ENCODE results near the gene KRTAP10-4.
"Not testable (repeated sequence)": the region's sequence is repeated elsewhere in the genome, so short reads cannot be mapped to it uniquely, and the experiment has no call there.

The KRTAP10-4 gene, protein sequence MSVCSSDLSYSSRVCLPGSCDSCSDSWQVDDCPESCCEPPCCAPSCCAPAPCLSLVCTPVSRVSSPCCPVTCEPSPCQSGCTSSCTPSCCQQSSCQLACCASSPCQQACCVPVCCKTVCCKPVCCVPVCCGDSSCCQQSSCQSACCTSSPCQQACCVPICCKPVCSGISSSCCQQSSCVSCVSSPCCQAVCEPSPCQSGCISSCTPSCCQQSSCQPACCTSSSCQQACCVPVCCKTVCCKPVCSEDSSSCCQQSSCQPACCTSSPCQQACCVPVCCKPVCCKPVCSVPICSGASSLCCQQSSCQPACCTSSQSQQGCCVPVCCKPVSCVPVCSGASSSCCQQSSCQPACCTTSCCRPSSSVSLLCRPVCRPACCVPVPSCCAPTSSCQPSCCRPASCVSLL

DNA sequence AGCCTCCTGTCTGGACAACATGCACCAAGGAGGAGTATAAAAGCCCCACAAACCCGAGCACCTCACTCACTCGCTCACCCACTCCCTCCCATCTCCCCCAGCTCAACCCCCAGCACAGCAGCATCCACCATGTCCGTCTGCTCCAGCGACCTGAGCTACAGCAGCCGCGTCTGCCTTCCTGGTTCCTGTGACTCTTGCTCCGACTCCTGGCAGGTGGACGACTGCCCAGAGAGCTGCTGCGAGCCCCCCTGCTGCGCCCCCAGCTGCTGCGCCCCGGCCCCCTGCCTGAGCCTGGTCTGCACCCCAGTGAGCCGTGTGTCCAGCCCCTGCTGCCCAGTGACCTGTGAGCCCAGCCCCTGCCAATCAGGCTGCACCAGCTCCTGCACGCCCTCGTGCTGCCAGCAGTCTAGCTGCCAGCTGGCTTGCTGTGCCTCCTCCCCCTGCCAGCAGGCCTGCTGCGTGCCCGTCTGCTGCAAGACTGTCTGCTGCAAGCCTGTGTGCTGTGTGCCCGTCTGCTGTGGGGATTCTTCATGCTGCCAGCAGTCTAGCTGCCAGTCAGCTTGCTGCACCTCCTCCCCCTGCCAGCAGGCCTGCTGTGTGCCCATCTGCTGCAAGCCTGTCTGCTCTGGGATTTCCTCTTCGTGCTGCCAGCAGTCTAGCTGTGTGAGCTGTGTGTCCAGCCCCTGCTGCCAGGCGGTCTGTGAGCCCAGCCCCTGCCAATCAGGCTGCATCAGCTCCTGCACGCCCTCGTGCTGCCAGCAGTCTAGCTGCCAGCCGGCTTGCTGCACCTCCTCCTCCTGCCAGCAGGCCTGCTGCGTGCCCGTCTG lies at the start of gene KRTAP10-4:
Gene KRTAP10-4 (plus strand): TSS at position 100 of the 827 bp plus-strand sequence. CDS start 30 bp downstream, at position 130.
- not testable (repeated sequence) for DNase-seq

DNA sequence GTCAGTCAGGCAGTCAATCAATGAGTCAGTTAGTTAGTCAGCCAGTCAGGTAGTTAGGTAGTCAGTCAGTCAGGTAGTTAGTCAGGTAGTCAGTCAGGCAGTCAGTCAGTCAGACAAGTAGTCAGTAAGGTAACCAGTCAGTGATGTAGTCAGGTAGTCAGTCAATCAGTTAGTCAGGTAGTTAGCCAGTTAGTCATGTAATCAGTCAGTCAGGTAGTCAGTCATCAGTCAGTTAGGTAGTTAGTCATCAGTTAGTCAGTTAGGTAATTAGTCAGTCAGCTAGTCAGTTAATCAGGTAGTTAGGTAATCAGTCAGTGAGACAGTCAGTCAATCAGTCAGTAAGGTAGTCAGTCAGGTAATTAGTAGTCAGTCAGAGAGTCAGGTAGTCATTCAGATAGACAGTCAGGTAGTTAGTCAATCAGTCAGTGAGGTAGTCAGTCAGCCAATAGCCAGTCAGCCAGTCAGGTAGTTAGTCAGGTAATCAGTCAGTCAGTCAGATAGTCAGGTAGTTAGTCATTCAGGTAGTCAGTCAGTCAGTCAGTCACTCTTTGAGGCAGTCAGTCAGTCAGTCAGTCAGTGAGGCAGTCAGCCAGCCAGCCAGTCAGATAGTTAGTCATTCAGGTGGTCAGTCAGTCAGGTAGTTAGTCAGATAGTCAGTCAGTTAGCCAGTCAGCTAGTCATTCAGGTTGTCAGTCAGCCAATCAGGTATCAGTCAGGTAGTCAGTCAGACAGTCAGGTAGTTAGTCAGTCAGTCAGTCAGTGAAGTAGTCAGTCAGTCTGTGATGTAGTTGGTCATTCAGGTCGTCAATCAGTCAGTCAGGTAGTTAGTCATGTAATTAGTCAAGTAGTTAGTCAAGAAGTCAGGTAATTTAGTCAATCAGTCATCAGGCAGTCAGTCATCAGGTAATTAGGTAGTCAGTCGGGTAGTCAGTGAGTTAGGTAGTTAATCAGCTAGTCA lies 48.8 kb upstream of the KRTAP10-4 start:
- no peak for DNase-seq

DNA sequence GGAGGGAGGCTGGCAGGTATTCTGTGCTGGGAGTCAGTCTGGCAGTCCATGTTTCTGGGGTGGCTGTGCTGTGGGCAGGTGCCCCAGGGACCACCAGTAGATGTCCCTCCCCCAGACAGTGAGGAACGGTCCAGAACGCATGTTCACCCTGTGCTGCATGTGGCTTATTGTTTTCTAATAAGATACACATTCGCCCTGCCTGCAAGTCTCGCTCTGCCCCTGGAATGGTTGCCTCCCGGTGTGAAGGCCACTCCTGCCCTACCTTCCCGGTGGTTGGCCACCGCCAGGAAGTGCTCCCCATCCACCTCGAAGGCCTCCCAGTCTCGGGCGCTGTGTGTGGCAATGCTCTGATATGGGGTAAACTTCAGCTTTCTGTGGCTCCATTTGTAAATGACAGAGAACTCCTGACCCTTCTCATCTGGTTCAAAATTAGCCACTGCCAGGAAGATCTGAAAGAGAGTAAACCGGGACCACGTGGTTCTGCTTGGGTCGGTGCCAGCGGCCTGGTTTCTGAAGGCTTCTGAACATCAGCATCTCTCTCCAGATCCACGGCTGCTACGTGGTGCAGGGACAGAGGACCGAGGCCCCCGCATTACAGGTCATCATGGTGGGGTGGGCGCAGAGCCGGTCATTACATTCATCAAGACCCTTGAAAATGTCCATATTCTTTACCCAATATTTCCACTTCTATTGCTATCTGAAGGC lies 48.0 kb upstream of the KRTAP10-4 start:
- DNase-seq: no peak

DNA sequence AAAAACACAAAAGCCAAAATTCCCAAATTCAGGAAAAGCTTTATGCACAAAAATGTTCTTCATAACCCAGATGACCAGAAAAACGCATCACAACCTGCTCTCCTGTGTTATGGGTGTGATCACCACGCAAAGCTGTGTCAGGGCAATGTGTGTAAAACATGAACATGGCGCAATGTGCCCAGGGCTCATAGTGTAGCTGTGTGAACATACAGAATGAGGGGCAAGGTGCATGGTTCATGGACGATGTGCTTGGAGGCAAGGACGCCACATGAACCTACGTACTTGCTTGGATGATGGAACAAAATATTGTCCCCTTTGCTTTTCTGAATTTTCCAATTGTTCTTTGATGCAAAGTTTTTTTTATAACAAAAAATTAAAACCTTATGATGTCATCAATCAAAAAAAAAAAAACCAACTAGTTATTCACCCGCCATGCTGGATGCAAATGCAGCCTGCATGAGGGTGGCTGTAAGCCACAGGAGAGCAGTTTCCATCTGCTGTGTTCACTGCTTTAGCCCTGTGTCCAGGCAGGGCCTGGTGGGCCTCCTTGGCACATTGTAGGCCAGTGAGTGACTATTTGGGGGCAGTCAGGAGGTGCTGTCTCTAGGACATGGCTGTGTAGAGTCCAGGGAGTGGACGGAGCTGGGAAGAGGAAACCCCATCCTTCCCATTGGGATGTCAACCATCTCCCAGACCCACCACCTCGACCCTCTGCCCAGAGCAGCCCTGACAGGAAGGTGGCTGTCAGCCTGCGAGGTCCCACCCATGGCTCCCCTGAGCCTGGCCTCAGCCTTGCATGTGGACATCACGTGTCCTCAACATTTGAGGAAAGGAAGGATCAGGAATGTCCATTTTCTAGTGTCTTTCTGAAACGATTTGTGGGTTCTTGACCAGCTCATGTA lies 47.2 kb upstream of the KRTAP10-4 start:
- no peak for DNase-seq

DNA sequence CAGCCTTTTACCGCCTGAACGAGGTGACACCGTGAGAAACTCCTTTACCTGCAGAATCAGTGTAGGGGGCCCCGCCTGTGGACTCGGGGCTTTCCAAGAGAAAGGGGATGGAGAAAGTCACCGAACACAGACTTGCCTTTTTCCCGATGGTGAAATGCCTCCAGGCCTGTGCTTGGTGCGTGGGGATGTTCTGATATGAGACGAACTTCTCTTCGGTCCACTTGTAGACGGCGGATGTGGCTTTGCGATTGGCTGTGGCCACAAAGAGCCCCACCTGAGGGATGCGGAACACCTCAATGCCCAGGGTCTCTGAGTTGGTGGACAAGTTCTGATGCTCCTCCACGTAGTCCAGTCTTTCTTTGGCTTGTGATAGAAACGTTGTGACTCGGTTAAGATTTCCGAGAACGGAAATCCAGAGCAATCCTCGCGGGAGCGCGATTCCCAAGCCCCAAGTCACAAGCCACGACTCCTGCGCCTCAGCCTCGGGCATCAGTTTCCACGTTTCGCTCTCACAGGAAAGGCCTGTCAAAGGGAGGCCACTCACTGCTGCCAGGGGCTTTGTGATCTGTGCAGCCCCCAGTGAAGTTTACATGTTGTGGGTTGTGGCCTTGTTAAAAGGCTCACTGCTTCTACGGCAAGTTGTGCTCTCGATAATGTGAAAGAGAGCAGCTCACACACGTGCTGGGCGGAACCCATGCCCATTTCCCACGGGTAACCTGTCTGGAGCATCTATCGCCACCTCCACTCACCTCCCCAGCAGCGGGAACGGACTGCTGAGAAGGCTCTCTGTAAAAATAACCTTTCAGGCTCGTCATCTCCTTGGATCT lies 46.2 kb upstream of the KRTAP10-4 start:
- no peak for DNase-seq

DNA sequence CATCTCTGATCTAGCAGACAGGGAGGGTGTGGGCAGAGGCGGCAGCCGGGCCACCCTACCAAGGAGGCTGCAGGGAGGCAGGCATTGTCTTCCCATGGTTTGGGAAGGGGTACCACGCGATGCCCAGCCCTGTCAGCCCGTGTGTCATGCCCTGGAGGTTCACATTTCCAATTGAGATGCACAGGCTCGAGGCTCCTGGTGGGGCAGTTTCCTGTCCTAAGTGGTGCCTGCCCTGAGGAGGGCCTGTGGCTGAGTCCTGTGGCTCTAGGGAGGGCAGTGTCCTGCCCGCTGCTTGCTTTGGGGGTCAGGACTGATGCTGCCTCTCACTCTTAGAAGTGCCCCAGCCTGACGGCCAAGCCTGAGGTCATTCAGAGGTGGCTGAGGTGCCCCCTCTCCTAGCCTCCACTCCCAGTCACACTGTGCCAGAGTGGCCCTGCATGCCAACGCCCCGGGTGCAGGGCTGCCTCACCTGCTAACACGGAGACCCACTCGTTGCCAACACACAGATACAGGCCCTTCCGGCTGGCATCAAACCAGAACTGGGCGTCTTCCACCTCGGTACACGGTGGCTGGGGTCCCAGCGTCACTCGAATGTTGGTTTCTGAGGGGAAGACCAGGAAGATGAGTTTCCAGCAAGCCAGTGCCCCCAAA lies 45.4 kb upstream of the KRTAP10-4 start:
- no peak for DNase-seq

DNA sequence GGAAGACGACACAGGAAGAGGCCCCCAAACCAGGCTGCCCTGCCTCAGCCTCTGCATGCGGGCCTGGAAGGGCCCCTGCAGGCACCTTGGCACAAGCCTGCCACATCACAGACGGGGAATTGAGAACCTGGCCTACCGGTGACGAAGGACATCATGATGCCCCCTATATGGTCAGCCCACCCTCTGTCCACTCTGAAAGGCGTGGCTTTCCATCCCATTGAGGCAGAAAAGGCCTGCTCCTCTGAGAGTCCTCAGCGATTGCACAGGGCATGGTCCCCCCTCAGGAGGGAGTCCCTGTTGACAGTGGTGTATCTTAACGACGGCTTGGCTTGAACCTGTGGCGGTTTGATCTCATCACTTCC lies 44.9 kb upstream of the KRTAP10-4 start:
- DNase-seq: no peak

DNA sequence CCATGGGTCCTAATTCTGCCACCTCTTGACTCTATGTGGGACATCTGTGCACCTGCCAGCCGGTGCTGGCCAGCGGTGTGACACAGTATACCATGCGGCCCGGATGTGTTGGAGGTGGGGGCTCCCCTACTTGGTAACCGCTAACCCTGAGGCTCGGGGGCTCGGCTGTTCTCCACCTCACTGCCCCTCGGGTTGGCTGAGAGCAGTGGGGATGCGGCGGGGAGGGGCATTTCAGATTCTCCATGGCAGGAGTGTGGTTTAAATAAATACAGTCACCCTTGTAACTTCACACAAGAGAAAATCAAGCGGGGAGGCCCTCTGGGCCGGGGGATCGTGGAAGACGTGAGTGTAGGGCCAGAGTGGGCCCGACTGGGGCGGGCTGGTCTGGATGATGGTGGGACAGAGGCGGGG lies 44.5 kb upstream of the KRTAP10-4 start:
- DNase-seq: no peak

DNA sequence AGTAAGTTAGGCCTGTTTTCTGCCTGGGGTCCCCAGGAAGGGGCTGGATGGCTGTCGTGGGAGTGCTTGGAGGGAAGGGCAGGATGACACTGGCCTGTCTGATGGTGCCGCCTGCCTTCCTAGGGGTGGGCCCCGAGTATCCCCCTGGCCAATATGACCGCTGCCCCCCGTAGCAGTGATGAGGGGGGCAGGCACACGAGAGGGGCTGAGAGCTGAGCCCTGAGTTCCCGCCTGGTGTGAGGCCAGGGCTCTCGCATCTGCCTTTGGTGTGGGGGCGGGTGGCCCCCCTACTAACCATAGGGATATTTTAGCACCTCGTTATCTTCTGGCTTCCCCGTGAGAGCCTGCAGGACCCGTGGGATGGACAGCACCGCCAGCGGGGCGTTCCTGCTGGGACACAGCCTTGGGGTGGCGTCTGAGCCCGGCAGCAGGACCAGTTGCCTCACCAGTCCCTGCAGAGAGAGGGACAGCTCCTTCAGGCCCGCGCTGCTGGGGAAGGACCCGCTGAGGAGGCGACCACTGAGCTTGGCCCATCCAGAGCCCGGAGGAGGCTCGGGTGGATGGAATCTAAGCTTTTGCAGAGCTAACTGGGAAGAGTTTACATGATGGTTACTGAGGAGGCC lies 43.9 kb upstream of the KRTAP10-4 start:
- DNase-seq: no peak

DNA sequence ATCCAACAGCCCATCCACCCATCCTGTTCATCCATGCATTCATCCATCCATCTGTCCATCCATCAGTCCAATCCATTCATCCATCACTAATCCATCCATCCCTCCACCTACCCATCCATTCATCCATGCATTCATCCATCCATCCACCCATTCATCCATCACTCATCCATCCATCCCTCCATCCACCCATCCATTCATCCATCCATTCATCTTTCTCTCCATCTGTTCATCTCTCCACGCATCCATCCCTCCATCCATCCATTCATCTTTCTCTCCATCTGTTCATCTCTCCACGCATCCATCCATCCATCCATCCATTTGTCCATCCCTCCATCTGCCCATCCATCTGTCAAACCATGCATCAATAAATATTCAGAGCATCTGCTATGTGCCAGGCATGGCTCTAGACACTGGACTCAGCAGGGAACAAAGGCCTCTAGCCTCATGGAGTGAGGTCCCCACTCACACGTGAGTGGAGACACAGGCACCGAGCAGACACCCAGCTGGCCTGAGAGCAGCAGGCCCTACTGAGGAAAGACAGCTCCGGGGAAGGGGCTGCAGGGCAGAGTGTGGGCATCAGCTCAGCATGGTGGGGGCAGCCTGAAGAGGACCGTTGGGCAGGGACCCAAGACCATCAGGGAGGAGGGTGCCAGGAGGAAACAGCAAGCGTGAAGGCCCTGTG lies 43.2 kb upstream of the KRTAP10-4 start:
- DNase-seq: peak; percentile 27

DNA sequence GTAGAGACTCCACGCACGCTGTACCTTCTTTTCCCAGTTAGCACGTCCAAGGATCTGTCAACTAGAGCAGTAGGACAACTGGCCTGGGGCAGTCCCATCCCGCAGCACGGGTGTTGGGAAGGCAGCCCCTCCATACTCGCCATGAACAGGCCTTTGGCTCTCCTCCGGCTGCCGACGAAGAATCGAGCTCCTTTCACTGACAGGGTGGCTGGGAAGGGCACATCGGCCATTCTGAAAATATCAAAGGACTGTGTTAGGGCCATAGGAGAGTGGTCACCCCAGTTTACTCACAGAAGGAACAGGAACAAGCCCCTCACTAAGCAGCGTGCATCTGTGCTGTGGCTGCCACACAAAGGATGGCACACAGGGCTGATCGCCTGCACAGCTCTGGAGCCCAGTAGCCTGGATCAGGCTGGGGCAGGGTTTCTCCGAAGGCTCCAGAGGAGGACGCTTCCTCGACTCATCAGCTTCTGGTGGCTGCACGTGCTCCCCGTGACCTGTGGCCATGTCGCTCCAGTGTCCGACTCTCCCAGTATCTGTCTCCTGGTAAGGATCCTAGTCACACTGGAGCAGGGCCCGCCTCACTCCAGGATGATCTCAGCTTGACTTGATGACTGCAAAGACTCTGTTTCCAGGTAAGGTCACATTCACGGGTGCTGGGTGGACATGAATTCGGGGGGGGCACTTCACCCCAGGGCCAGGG lies 42.5 kb upstream of the KRTAP10-4 start:
- DNase-seq: no peak

DNA sequence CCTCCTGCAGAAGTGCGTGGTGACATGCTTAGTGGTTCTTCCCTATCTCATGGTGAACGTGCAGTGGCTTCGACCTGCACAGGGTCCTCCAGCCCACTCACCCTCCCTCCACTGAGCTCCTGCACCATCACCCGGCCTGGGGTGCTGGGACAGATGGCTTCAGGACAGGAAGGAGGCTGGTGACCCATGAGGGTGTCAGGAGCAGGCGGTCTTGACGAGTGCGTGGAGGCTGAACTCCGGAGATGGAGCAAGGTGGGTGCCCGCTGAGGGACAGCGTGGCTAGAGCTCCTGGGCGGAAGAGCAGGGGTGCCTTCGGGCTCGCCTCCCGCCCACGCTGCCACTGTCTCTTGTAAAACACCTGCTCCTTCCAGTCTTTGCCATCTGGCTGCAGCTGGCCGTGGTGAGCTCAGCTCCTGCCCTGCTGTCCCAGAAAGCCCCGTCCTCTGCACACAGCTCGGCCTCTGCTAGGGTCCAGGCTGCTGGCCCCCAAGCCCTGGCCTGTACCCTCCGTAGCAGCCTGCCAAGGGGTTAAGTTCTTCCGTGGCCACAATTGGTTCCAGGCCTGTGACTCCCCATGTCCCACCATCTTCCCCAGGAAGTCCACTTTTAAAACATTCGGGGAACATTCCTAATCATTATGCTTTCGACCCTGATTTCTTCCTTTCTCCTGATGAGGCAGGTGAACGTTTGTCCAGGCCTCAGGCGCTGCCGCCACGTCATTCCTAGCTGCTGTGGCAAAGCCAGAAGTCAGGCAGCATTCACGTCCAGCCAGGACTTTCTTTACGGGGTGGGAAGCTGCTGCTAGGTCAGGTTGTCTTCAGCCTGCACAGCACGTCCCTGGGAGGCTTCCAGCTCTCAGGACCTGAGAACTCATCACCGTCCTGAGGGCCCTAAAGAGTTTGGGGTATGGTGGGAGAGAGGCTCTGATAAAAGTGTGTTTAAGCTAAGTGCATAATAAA lies 41.6 kb upstream of the KRTAP10-4 start:
- DNase-seq: peak; percentile 47

DNA sequence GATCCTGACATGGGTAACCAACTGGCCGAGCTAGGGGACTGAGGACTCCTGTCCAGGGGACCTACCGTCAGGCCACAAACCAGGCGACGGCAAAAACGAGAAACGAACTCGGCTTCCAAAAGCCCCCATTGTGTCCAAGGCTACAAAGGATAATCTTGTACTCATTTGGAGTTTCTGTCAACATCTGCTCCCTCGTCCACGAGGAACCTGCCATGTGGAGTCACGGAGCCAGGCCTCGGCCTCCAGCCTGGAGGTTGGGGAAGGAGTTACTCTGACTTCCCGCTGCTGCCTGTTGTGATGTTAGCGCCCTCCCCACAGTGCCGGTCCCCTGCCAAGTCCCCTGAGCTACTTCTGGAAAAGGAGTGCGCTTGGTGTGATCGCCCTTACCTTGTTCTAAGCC lies 40.8 kb upstream of the KRTAP10-4 start:
- DNase-seq: no peak

DNA sequence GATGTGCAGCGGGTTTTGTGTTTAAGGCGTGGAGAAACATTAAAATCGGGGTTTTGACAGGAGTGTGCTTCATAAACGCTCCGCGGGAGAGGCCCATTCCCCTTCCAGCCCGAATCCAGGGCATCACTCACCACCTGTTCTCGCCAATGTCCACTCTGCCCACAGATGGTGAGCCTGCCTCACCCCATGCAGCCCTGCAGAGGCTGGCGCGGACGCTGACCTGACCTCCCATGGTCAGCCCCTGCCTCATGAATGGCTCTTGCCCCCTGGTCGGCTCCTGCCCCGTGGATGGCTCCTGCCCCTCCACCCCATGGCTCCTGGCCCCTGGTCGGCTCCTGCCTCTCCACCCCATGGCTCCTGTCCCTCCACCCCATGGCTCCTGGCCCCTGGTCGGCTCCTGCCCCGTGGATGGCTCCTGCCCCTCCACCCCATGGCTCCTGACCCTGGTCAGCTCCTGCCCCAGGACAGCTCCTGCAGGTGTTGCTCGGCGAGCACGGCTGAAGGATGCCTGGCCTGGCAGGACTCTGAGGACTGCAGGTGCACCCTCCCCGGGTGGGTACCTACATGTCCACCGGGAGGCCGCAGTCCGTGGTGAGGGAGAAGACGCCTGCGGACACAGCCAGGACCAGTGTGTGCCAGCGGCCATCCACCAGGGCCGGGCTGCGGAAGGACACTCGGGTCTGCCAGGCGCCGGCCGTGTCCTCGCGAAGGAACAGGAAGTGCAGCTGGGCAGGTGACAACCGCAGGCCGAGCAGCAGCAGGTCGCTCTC lies 40.2 kb upstream of the KRTAP10-4 start:
- DNase-seq: no peak

DNA sequence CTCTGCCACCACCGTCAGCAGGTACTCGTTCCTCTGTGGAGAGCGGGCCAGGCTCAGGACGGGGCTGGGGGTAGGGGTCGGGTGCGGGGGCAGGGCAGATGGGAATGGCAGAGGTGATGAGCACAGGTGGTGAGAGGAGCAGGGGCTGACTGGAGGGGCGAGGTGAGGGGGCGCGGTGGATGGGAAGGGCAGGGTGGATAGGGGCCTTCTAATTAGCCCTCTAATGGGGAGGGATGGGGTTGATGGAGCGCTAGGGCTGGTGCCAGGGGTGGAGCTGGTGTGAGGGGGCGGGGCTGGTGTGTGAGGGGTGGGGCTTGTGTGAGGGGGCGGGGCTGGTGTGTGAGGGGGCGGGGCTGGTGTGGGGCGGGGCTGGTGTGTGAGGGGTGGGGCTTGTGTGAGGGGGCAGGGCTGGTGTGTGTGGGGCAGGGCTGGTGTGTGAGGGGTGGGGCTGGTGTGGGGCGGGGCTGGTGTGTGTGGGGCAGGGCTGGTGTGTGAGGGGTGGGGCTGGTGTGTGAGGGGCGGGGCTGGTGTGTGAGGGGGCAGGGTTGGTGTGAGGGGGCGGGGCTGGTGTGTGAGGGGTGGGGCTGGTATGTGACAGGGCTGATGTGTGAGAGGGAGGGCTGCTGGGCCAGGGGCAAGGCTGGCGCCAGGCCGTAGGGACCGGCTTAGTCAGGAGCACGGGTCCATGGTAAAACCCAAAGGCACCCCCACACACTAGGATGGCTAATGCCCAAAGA lies 39.5 kb upstream of the KRTAP10-4 start:
- DNase-seq: no peak

Data from NCI-H1694 treated with DMSO at 0.1 percent for 48 hours (cell line).